ENCODE data around the gene ZFPM1. TPM values are rescaled to one million over a fixed set of nuclear protein-coding genes. Genes with fewer than 3 reads are reported as not detected.

The ZFPM1 gene
- total RNA-seq, 1 donor from 2014 or later: 35.0 TPM

- H3K36me3 Mint-ChIP-seq (ENCODE audit: low read depth): no peaks in the 10 kb centered on the region
- CTCF ChIA-PET: no interaction called here
- H3K4me3 Mint-ChIP-seq: no peak overlapping the region
- intact Hi-C loops (cut with micrococcal nuclease): no loop called here
- DNase-seq (no peak), ATAC-seq (ENCODE audit: low read depth) (no peak)
- no peaks in the 10 kb centered on the region for H3K4me1 Mint-ChIP-seq
- TF ChIP-seq CTCF (IDR thresholded peaks at IDR 0.05): no peak
- H3K27ac Mint-ChIP-seq: no peak overlapping the region
- POLR2A ChIA-PET: interaction anchor here (0.6 kb wide), 1 partner anchor 1444 kb away, joined by 3 read pairs; no protein-coding TSS in a partner anchor
- no peaks in the 10 kb centered on the region for H3K9me3 Mint-ChIP-seq
- H3K27me3 Mint-ChIP-seq: no peaks in the 10 kb centered on the region
Observed at GRCh38 chr16:88413631-88414030, 39.4 kb upstream of the ZFPM1 start.

GRCh38 chr16:88414521-88415380 is 38.3 kb upstream of the ZFPM1 start:
- no peak for TF ChIP-seq CTCF (IDR thresholded peaks at IDR 0.05)
- POLR2A ChIA-PET: no interaction called here
- no peaks in the 10 kb centered on the region for H3K36me3 Mint-ChIP-seq (ENCODE audit: low read depth)
- no peaks in the 10 kb centered on the region for H3K9me3 Mint-ChIP-seq
- no peaks in the 10 kb centered on the region for H3K4me1 Mint-ChIP-seq
- H3K27ac Mint-ChIP-seq: no peak overlapping the region
- H3K4me3 Mint-ChIP-seq: no peak overlapping the region
- intact Hi-C loops (cut with micrococcal nuclease): no loop called here
- DNase-seq (no peak), ATAC-seq (ENCODE audit: low read depth) (no peak)
- CTCF ChIA-PET: no interaction called here
- no peaks in the 10 kb centered on the region for H3K27me3 Mint-ChIP-seq

- DNase-seq: no peak
- Mint-ChIP-seq H3K27ac (no peak overlapping the region), H3K4me3 (no peak overlapping the region), H3K4me1 (no peaks in the 10 kb centered on the region), H3K27me3 (no peaks in the 10 kb centered on the region), H3K36me3 (ENCODE audit: low read depth) (no peaks in the 10 kb centered on the region), H3K9me3 (no peaks in the 10 kb centered on the region)
- no peak for TF ChIP-seq CTCF (IDR thresholded peaks at IDR 0.05)
- POLR2A ChIA-PET: no interaction called here
- intact Hi-C loops (cut with micrococcal nuclease): no loop called here
- CTCF ChIA-PET: no interaction called here
- no peak for ATAC-seq (ENCODE audit: low read depth)
Observed at GRCh38 chr16:88415381-88415705, 37.7 kb upstream of the ZFPM1 start.

GRCh38 chr16:88415713-88416323 is 37.3 kb upstream of the ZFPM1 start:
- CTCF ChIA-PET: no interaction called here
- Mint-ChIP-seq H3K27me3 (no peaks in the 10 kb centered on the region), H3K4me1 (no peaks in the 10 kb centered on the region), H3K4me3 (no peak overlapping the region), H3K36me3 (ENCODE audit: low read depth) (no peaks in the 10 kb centered on the region), H3K9me3 (no peaks in the 10 kb centered on the region), H3K27ac (no peak overlapping the region)
- TF ChIP-seq CTCF (IDR thresholded peaks at IDR 0.05): no peak
- DNase-seq: no peak
- intact Hi-C loops (cut with micrococcal nuclease): no loop called here
- no peak for ATAC-seq (ENCODE audit: low read depth)
- POLR2A ChIA-PET: no interaction called here

- no peak overlapping the region for H3K27ac Mint-ChIP-seq
- H3K9me3 Mint-ChIP-seq: no peaks in the 10 kb centered on the region
- no peaks in the 10 kb centered on the region for H3K27me3 Mint-ChIP-seq
- no peak for DNase-seq
- H3K36me3 Mint-ChIP-seq (ENCODE audit: low read depth): no peaks in the 10 kb centered on the region
- ChIA-PET CTCF (no interaction called here), POLR2A (no interaction called here)
- TF ChIP-seq CTCF (IDR thresholded peaks at IDR 0.05): no peak
- no peaks in the 10 kb centered on the region for H3K4me1 Mint-ChIP-seq
- ATAC-seq (ENCODE audit: low read depth): no peak
- H3K4me3 Mint-ChIP-seq: no peak overlapping the region
- intact Hi-C loops (cut with micrococcal nuclease): no loop called here
Observed at GRCh38 chr16:88416686-88417085, 36.4 kb upstream of the ZFPM1 start.
